ENCODE results near the gene PIBF1.
"Not testable (repeated sequence)": the region's sequence is repeated elsewhere in the genome, so short reads cannot be mapped to it uniquely, and the experiment has no call there.

Gene PIBF1

GRCh38 chr13:73000027-73000674 lies 218.2 kb downstream of the PIBF1 start:
- DNase-seq (ENCODE audit: low read depth in 1 of 2, low spot score in 1 of 2): no peak

GRCh38 chr13:73001971-73002370 lies 220.0 kb downstream of the PIBF1 start:
- DNase-seq (ENCODE audit: low read depth in 1 of 2, low spot score in 1 of 2): no peak

GRCh38 chr13:73011751-73012150 lies 229.8 kb downstream of the PIBF1 start:
- DNase-seq (ENCODE audit: low read depth in 1 of 2, low spot score in 1 of 2): no peak

- no peak for DNase-seq (ENCODE audit: low read depth in 1 of 2, low spot score in 1 of 2)
Measured at GRCh38 chr13:73015805-73016204, 233.9 kb downstream of the PIBF1 start.

GRCh38 chr13:73018336-73018735 lies 236.4 kb downstream of the PIBF1 start:
- no peak for DNase-seq (ENCODE audit: low read depth in 1 of 2, low spot score in 1 of 2)

GRCh38 chr13:73025217-73026012 lies 243.5 kb downstream of the PIBF1 start:
- DNase-seq (ENCODE audit: low read depth in 1 of 2, low spot score in 1 of 2): no peak

- DNase-seq (ENCODE audit: low read depth in 1 of 2, low spot score in 1 of 2): no peak
Measured at GRCh38 chr13:73034901-73035300, 253.0 kb downstream of the PIBF1 start.

GRCh38 chr13:73035660-73036059 lies 253.7 kb downstream of the PIBF1 start:
- DNase-seq (ENCODE audit: low read depth in 1 of 2, low spot score in 1 of 2): no peak

GRCh38 chr13:73036566-73036965 lies 254.6 kb downstream of the PIBF1 start:
- no peak for DNase-seq (ENCODE audit: low read depth in 1 of 2, low spot score in 1 of 2)

GRCh38 chr13:73038064-73038463 lies 256.1 kb downstream of the PIBF1 start:
- no peak for DNase-seq (ENCODE audit: low read depth in 1 of 2, low spot score in 1 of 2)

- no peak for DNase-seq (ENCODE audit: low read depth in 1 of 2, low spot score in 1 of 2)
Measured at GRCh38 chr13:73039201-73040108, 257.5 kb downstream of the PIBF1 start.

GRCh38 chr13:73040484-73040883 lies 258.6 kb downstream of the PIBF1 start:
- DNase-seq (ENCODE audit: low read depth in 1 of 2, low spot score in 1 of 2): no peak

GRCh38 chr13:73040968-73041596 lies 259.1 kb downstream of the PIBF1 start:
- DNase-seq (ENCODE audit: low read depth in 1 of 2, low spot score in 1 of 2): no peak

- no peak for DNase-seq (ENCODE audit: low read depth in 1 of 2, low spot score in 1 of 2)
Measured at GRCh38 chr13:73045031-73045430, 263.1 kb downstream of the PIBF1 start.

GRCh38 chr13:73048615-73049014 lies 266.7 kb downstream of the PIBF1 start:
- not testable (repeated sequence) for DNase-seq (ENCODE audit: low read depth in 1 of 2, low spot score in 1 of 2)

- no peak for DNase-seq (ENCODE audit: low read depth in 1 of 2, low spot score in 1 of 2)
Measured at GRCh38 chr13:73054712-73055111, 272.8 kb downstream of the PIBF1 start.

- no peak for DNase-seq (ENCODE audit: low read depth in 1 of 2, low spot score in 1 of 2)
Measured at GRCh38 chr13:73055813-73056564, 274.1 kb downstream of the PIBF1 start.

- no peak for DNase-seq (ENCODE audit: low read depth in 1 of 2, low spot score in 1 of 2)
Measured at GRCh38 chr13:73056565-73056962, 274.6 kb downstream of the PIBF1 start.

GRCh38 chr13:73057284-73058063 lies 275.5 kb downstream of the PIBF1 start:
- DNase-seq (ENCODE audit: low read depth in 1 of 2, low spot score in 1 of 2): no peak

- no peak for DNase-seq (ENCODE audit: low read depth in 1 of 2, low spot score in 1 of 2)
Measured at GRCh38 chr13:73058064-73058313, 276.1 kb downstream of the PIBF1 start.
